ENCODE data around the gene PRKACB.

The PRKACB gene

DNA sequence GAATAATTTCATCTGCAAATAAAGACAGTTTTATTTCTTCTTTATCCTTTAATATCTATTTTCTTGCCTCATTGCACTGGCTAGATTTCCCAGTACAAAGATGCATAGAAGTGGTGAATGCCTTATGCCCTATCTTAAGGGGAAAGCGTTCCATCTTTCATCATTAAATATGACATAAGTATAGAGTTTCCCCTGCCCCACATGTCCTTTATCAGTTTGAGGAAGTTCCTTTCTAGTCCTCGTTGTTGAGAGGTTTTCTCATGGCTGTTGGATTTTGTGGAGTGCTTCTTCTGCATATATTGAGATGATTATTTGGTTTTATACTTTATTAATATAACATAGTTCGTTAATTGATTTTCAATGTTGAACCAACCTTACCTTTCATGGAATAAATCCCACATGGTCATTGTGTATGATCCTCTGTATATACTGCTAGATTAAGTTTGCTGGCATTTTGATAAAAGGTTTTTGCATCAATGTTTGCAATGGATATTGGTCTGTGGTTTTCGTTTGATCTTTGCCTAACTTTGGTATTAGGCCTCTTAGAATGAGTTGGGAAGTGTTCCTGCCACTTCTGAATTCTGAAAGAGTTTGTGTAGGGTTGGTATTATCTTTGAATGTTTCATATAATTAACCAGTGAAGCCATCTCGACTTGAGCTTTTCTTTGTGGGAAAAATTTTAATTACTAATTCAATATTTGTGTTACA is 15.6 kb downstream of the PRKACB start:
- H3K27me3 ChIP-seq (ENCODE audit: control insufficient read depth in 1 of 2, insufficient read depth in 2 of 2, low read length in 2 of 2), result no peaks in the 10 kb centered on the region
- H3K9me3 ChIP-seq (ENCODE audit: low read length), result no peaks in the 10 kb centered on the region
- H3K36me3 ChIP-seq (ENCODE audit: insufficient read depth, low read length), result no peaks in the 10 kb centered on the region
- H3K4me1 ChIP-seq (ENCODE audit: insufficient read depth, low read length), result no peaks in the 10 kb centered on the region
- H3K4me3 ChIP-seq (ENCODE audit: low read depth in 1 of 2, low read length in 2 of 2), result no peak overlapping the region
- H3K9ac ChIP-seq (ENCODE audit: low read length), result no peak overlapping the region
- H3K27ac ChIP-seq (ENCODE audit: low read depth, low read length), result no peak overlapping the region

DNA sequence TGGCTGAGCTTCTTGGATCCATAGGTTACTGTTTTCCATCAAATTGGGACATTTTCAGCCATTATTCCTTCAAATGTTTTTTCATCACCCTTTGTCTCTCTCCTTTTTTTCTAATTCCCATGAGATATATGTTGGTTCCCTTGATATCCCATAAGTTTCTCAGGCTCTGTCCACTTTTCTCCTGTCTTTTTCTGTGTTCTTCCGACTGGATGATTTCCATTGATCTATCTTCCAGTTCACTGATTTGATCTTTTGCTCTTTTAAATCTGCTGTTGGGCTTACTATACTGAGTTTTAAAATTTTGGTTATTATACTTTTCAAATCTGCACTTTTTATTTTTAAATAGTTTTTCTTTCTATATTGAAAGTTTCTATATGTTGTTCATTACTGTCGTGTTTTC is 18.2 kb downstream of the PRKACB start:
- H3K4me3 ChIP-seq (ENCODE audit: low read depth in 1 of 2, low read length in 2 of 2), result no peak overlapping the region
- H3K36me3 ChIP-seq (ENCODE audit: insufficient read depth, low read length), result no peaks in the 10 kb centered on the region
- no peaks in the 10 kb centered on the region for H3K9me3 ChIP-seq (ENCODE audit: low read length)
- no peak overlapping the region for H3K27ac ChIP-seq (ENCODE audit: low read depth, low read length)
- H3K9ac ChIP-seq (ENCODE audit: low read length), result no peak overlapping the region
- no peaks in the 10 kb centered on the region for H3K27me3 ChIP-seq (ENCODE audit: control insufficient read depth in 1 of 2, insufficient read depth in 2 of 2, low read length in 2 of 2)
- H3K4me1 ChIP-seq (ENCODE audit: insufficient read depth, low read length), result peaks cover 4% of the 10 kb centered on the region

DNA sequence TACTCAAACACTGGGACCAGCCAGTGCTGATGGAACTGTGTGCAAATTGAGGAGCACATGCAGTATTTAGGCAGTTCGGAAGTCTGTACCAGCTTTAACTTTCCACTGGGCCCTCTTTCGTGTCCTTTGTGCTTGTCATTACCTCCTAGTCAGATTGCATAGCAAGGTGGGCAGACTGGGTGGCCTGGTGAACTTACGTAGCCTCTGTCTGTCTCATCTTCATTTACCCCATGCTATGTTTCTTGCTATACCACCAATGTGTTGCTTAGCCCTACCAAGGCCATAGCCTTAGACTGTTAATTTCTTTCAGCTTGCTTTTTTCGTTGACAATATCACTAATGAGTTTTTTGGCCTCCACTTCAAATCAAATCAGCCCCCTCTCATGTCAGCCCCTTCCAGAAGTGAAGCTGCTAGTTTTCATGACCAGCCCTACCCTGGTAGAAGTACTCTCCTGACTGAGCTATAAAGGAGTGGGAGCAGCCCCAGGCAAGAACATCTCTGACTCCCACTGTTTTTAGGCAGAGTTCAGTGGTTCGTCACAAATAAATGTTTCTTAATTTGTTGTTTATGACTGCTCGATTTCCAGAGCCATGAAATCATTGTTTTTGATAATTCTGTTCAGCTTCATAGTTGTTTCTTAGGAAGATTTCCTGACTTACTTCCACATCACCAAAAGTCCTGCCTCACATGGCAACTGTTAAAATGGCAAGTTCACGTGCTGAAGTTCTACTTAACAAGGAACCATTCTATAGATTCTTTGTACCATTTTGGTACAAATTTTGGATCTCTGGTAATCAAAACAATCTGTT is 19.3 kb downstream of the PRKACB start:
- peaks cover 4% of the 10 kb centered on the region for H3K4me1 ChIP-seq (ENCODE audit: insufficient read depth, low read length)
- H3K9me3 ChIP-seq (ENCODE audit: low read length), result no peaks in the 10 kb centered on the region
- no peak overlapping the region for H3K9ac ChIP-seq (ENCODE audit: low read length)
- H3K27me3 ChIP-seq (ENCODE audit: control insufficient read depth in 1 of 2, insufficient read depth in 2 of 2, low read length in 2 of 2), result no peaks in the 10 kb centered on the region
- H3K4me3 ChIP-seq (ENCODE audit: low read depth in 1 of 2, low read length in 2 of 2), result no peak overlapping the region
- H3K27ac ChIP-seq (ENCODE audit: low read depth, low read length), result no peak overlapping the region
- no peaks in the 10 kb centered on the region for H3K36me3 ChIP-seq (ENCODE audit: insufficient read depth, low read length)

DNA sequence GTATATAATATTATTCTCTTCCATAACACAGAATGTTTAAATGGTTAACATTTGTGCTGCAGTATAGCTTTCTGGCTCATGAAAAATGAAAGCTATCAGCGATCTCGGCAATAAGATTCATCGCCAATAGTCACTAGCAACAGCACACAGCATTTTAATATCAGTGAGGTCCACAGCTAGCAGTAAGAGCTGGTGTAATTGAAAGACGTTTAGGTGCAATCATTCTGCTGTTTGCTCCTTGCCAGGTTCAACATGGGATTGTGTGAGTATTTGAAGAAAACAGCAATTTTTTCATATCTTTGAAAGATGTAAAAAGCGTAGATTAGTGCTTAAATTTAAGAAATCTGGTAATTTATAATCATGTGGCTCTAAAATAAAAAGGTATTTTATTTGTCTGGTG is 20.1 kb downstream of the PRKACB start:
- H3K27ac ChIP-seq (ENCODE audit: low read depth, low read length), result no peak overlapping the region
- H3K4me3 ChIP-seq (ENCODE audit: low read depth in 1 of 2, low read length in 2 of 2), result no peak overlapping the region
- no peak overlapping the region for H3K9ac ChIP-seq (ENCODE audit: low read length)
- H3K9me3 ChIP-seq (ENCODE audit: low read length), result no peaks in the 10 kb centered on the region
- H3K36me3 ChIP-seq (ENCODE audit: insufficient read depth, low read length), result no peaks in the 10 kb centered on the region
- peaks cover 4% of the 10 kb centered on the region for H3K4me1 ChIP-seq (ENCODE audit: insufficient read depth, low read length)
- H3K27me3 ChIP-seq (ENCODE audit: control insufficient read depth in 1 of 2, insufficient read depth in 2 of 2, low read length in 2 of 2), result no peaks in the 10 kb centered on the region

DNA sequence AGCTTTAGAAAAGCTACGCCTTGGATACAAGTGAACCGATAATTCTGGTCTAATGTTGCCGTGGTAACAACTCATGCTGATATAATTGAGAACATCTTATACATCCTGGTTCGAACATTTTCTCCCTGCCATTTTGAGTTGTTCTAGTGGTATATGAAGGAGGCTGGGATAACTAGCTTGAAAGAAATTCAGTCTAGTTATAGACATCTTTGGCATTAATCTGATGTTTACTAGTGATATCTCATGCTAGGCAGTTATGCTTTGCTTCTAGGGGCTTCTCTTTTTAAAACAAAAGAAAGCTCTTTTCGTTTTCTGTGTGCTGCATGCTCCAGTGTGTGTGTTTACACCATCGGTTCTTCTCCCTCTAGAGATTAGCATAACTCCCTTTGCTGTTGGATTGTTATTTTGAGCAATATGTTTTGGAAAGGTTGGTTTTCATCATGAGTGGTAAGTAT is 20.5 kb downstream of the PRKACB start:
- Histone ChIP-seq H3K27me3 (ENCODE audit: control insufficient read depth in 1 of 2, insufficient read depth in 2 of 2, low read length in 2 of 2) (no peaks in the 10 kb centered on the region), H3K9ac (ENCODE audit: low read length) (no peak overlapping the region), H3K4me3 (ENCODE audit: low read depth in 1 of 2, low read length in 2 of 2) (no peak overlapping the region), H3K9me3 (ENCODE audit: low read length) (no peaks in the 10 kb centered on the region), H3K27ac (ENCODE audit: low read depth, low read length) (no peak overlapping the region), H3K36me3 (ENCODE audit: insufficient read depth, low read length) (no peaks in the 10 kb centered on the region), H3K4me1 (ENCODE audit: insufficient read depth, low read length) (peaks cover 8% of the 10 kb centered on the region)

DNA sequence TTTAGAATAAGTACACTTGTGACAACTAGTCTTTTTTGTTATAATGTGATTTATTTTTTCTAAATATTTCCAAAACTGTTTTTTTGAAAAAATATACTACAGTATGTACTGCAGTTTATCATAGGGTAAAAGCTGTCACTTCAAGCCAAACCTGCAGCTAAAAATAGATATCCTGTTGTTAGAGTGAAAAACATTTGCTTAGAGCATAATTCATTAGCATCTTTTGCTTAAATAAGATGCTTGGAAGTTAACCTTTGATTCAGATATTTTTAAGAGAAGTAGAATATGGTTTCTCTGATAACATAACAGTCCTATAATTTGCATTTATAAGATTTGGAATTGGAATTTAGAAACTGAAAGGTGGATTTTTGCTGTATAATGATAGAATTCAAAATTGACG is 21.5 kb downstream of the PRKACB start:
- H3K36me3 ChIP-seq (ENCODE audit: insufficient read depth, low read length), result no peaks in the 10 kb centered on the region
- no peaks in the 10 kb centered on the region for H3K27me3 ChIP-seq (ENCODE audit: control insufficient read depth in 1 of 2, insufficient read depth in 2 of 2, low read length in 2 of 2)
- no peak overlapping the region for H3K9ac ChIP-seq (ENCODE audit: low read length)
- no peak overlapping the region for H3K4me3 ChIP-seq (ENCODE audit: low read depth in 1 of 2, low read length in 2 of 2)
- H3K4me1 ChIP-seq (ENCODE audit: insufficient read depth, low read length), result peaks cover 8% of the 10 kb centered on the region
- no peaks in the 10 kb centered on the region for H3K9me3 ChIP-seq (ENCODE audit: low read length)
- H3K27ac ChIP-seq (ENCODE audit: low read depth, low read length), result no peak overlapping the region

DNA sequence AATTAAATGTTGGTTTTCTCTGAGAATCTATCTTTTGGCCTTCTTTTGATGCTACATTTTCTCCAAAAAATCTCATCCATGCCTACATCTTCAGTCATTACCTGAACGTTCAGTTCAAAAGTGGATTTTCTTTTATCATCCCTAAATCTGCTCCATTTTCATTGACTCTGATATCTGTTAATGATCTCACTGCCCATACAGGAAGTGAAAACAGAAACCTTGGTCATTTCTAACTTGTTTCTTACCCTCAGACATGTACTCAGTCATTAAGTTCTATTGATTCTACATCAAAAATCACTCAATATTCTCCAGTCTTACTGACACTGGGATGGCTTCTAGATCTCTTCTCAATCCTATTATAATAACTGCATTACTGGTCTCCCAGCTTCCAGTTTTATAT is 22.7 kb downstream of the PRKACB start:
- peaks cover 8% of the 10 kb centered on the region for H3K4me1 ChIP-seq (ENCODE audit: insufficient read depth, low read length)
- H3K27me3 ChIP-seq (ENCODE audit: control insufficient read depth in 1 of 2, insufficient read depth in 2 of 2, low read length in 2 of 2), result no peaks in the 10 kb centered on the region
- H3K36me3 ChIP-seq (ENCODE audit: insufficient read depth, low read length), result no peaks in the 10 kb centered on the region
- H3K9me3 ChIP-seq (ENCODE audit: low read length), result no peaks in the 10 kb centered on the region
- no peak overlapping the region for H3K4me3 ChIP-seq (ENCODE audit: low read depth in 1 of 2, low read length in 2 of 2)
- H3K9ac ChIP-seq (ENCODE audit: low read length), result no peak overlapping the region
- no peak overlapping the region for H3K27ac ChIP-seq (ENCODE audit: low read depth, low read length)

DNA sequence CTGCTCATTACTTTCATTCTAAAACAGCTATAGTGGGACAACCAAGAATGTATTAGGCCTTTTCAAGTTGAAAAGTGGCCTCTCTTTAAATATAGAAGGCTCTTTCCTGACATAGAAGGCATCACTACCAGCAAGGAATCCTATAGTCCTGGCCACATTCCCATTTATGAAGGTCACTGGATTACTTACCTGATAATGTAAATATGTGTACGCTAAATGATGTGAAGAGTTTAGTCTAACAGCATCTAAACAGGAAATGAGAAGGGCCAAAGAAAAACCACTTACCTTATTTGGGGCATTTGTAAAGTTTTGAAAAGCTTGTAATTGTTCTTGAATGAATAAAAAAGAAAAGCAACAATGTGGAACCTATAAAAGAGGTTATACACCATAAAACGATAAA is 24.7 kb downstream of the PRKACB start:
- Histone ChIP-seq H3K9ac (ENCODE audit: low read length) (no peak overlapping the region), H3K9me3 (ENCODE audit: low read length) (no peaks in the 10 kb centered on the region), H3K36me3 (ENCODE audit: insufficient read depth, low read length) (no peaks in the 10 kb centered on the region), H3K27ac (ENCODE audit: low read depth, low read length) (no peak overlapping the region), H3K27me3 (ENCODE audit: control insufficient read depth in 1 of 2, insufficient read depth in 2 of 2, low read length in 2 of 2) (no peaks in the 10 kb centered on the region), H3K4me1 (ENCODE audit: insufficient read depth, low read length) (peaks cover 8% of the 10 kb centered on the region), H3K4me3 (ENCODE audit: low read depth in 1 of 2, low read length in 2 of 2) (no peak overlapping the region)

DNA sequence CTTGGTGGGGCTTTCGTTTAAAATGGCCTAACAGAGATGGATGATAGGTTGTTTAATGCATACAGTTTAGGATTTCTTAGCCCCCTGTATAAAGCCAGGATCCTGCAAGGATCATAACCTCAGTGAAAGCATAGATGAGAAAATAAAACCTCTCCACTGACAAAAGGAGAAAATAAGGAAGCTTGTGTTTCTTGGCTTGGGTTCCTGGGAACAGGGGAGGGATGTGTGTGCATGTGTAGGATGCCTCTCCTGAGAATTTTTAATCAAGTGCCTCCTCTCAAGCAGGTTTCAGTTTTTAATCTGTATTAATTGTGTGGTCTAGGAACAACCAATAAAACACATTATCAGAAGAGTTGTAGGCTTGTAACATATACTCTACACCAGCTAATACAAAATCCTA is 26.1 kb downstream of the PRKACB start:
- Histone ChIP-seq H3K4me1 (ENCODE audit: insufficient read depth, low read length) (peaks cover 8% of the 10 kb centered on the region), H3K9ac (ENCODE audit: low read length) (no peak overlapping the region), H3K9me3 (ENCODE audit: low read length) (no peaks in the 10 kb centered on the region), H3K4me3 (ENCODE audit: low read depth in 1 of 2, low read length in 2 of 2) (no peak overlapping the region), H3K27ac (ENCODE audit: low read depth, low read length) (no peak overlapping the region), H3K27me3 (ENCODE audit: control insufficient read depth in 1 of 2, insufficient read depth in 2 of 2, low read length in 2 of 2) (no peaks in the 10 kb centered on the region), H3K36me3 (ENCODE audit: insufficient read depth, low read length) (no peaks in the 10 kb centered on the region)

DNA sequence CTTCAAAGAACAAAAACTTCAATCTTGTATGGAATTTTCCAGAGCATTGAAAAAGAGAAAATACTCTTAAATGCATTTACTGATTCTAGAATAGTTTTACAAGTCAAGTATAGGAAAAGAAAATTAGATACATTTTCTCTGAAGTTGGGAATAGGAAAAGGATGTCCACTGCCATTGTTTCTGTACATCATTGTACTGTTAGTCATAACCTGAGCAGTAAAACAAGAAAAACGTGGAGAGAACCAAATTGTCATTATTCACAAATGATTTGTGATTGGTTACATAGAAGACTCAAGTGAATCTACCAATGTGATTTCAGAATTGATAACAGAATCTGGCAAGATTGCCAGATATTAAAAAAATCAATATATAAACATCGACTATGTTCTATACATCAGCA is 27.4 kb downstream of the PRKACB start:
- peaks cover 4% of the 10 kb centered on the region for H3K4me1 ChIP-seq (ENCODE audit: insufficient read depth, low read length)
- no peaks in the 10 kb centered on the region for H3K9me3 ChIP-seq (ENCODE audit: low read length)
- no peak overlapping the region for H3K4me3 ChIP-seq (ENCODE audit: low read depth in 1 of 2, low read length in 2 of 2)
- no peak overlapping the region for H3K9ac ChIP-seq (ENCODE audit: low read length)
- no peak overlapping the region for H3K27ac ChIP-seq (ENCODE audit: low read depth, low read length)
- H3K36me3 ChIP-seq (ENCODE audit: insufficient read depth, low read length), result no peaks in the 10 kb centered on the region
- H3K27me3 ChIP-seq (ENCODE audit: control insufficient read depth in 1 of 2, insufficient read depth in 2 of 2, low read length in 2 of 2), result no peaks in the 10 kb centered on the region

DNA sequence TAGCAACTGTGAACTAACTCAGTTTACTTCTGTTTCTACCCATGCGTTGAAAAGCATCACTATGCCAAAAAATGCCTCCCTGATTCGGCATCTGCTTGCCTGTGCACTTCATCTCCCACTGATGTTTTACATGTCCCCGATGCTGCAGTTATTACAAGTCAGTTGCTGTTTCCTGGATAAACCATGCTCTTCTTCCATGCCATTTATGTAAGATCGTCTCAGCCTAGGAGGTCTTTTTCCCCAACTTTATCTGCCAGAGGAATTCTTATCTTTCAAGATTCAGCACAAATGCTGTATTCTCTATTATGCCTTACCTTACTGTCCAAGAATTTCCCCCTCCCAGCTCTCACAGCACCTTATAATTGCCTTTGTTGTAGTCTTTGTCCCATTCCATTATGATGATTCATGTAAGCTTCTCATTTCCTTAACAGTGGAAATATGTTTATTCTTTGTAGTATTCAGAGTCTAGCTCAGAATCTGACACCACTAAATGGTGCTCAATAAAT is 30.0 kb downstream of the PRKACB start:
- Histone ChIP-seq H3K9me3 (ENCODE audit: low read length) (no peaks in the 10 kb centered on the region), H3K36me3 (ENCODE audit: insufficient read depth, low read length) (no peaks in the 10 kb centered on the region), H3K4me3 (ENCODE audit: low read depth in 1 of 2, low read length in 2 of 2) (no peak overlapping the region), H3K4me1 (ENCODE audit: insufficient read depth, low read length) (peaks cover 4% of the 10 kb centered on the region), H3K9ac (ENCODE audit: low read length) (no peak overlapping the region), H3K27me3 (ENCODE audit: control insufficient read depth in 1 of 2, insufficient read depth in 2 of 2, low read length in 2 of 2) (no peaks in the 10 kb centered on the region), H3K27ac (ENCODE audit: low read depth, low read length) (no peak overlapping the region)

Data from muscle layer of colon (tissue), 2 donors.